Hematopoietic multipotent progenitor cell treated with erythropoietin and hydrocortisone succinate and interleukin-3 and kit ligand, for 17 days (in vitro differentiated cells): ENCODE data around the gene FABP6.

Experiments
- DNase-seq: peaks from one replicate; pipeline ENCODE4 v3.0.0-alpha.2; 2015; ENCODE audit warnings: low spot score

The FABP6 gene

GRCh38 chr5:160262151-160263074, 33.1 kb downstream of the FABP6 start:
- peak; percentile 64 for DNase-seq

- DNase-seq: peak; percentile 13
Observed at GRCh38 chr5:160263326-160263855, 34.1 kb downstream of the FABP6 start.

GRCh38 chr5:160266044-160266443, 36.7 kb downstream of the FABP6 start:
- DNase-seq: no peak

- no peak for DNase-seq
Observed at GRCh38 chr5:160266752-160267345, 37.5 kb downstream of the FABP6 start.

GRCh38 chr5:160268121-160268520, 38.8 kb downstream of the FABP6 start:
- no peak for DNase-seq

GRCh38 chr5:160269017-160269416, 39.7 kb downstream of the FABP6 start:
- DNase-seq: no peak

- DNase-seq: no peak
Observed at GRCh38 chr5:160270704-160271103, 41.4 kb downstream of the FABP6 start.

GRCh38 chr5:160271396-160271795, 42.1 kb downstream of the FABP6 start:
- no peak for DNase-seq

- no peak for DNase-seq
Observed at GRCh38 chr5:160271836-160272235, 42.5 kb downstream of the FABP6 start.

- no peak for DNase-seq
Observed at GRCh38 chr5:160272264-160272663, 43.0 kb downstream of the FABP6 start.

- no peak for DNase-seq
Observed at GRCh38 chr5:160272889-160273288, 43.6 kb downstream of the FABP6 start.

GRCh38 chr5:160274483-160274931, 45.2 kb downstream of the FABP6 start:
- DNase-seq: no peak

- no peak for DNase-seq
Observed at GRCh38 chr5:160278343-160278742, 49.0 kb downstream of the FABP6 start.

GRCh38 chr5:160280384-160281095, 51.2 kb downstream of the FABP6 start:
- DNase-seq: no peak

GRCh38 chr5:160281275-160281674, 52.0 kb downstream of the FABP6 start:
- DNase-seq: no peak

- no peak for DNase-seq
Observed at GRCh38 chr5:160284291-160284873, 55.1 kb downstream of the FABP6 start.

GRCh38 chr5:160285316-160285715, 56.0 kb downstream of the FABP6 start:
- no peak for DNase-seq

GRCh38 chr5:160286947-160287346, 57.6 kb downstream of the FABP6 start:
- no peak for DNase-seq

GRCh38 chr5:160287378-160288051, 58.2 kb downstream of the FABP6 start:
- DNase-seq: no peak
